DOHH2 (cell line): Measurements from ENCODE around the gene TAL1.

Experiments used
- EZH2phosphoT487 ChIP-seq: fragments of 200-600 bp; sonication (generic); IDR thresholded peaks from 2 replicates; pipeline ENCODE4 v1.6.1; 2017; ENCODE audit warnings: borderline replicate concordance, mild to moderate bottlenecking, antibody characterized with exemption, low read length, moderate library complexity, mixed read lengths
- TF ChIP-seq, protein P1 (sequence below): fragments of 200-600 bp; sonication (generic); IDR thresholded peaks from one replicate; pipeline ENCODE4 v1.5.1; 2014; ENCODE audit warnings: antibody characterized with exemption, mild to moderate bottlenecking, low read depth, low read length; ENCODE audit not compliant: poor library complexity, severe bottlenecking

DNA sequence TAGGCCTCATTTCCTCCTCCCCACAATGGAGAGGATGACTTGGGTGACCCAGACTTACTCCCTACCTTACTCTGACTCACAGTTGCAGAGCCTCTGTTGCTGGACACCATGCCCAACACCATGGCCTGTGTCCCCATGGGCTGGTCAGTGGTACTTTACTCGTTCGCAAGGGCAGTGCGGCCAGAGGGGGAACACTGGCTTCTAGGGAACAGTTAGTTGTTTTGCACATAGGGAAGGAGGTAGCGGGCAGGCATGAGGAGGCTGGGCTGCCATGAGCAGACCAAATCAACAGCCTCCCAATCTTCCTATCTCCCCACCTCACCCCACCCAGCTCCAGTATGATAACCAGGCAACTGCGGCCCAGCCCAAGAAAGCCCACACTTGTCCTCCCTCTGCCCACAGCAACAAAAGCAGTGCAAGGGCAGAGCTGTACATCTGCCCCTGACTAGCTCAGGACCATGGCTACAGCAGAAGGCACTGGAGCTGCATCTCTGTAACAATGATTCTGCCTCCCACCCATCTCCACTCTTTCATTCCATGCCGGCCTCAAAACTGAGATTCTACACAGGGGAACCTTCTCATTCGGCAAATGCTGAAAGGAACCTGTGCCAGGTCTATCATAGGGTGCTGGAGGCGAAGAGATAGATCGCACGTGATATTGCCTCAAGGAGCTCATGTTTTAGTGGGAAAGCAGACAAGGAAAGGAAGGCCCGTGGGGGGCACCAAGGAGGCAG is 18.6 kb downstream of the TAL1 start:
- TF ChIP-seq, protein P1, sequence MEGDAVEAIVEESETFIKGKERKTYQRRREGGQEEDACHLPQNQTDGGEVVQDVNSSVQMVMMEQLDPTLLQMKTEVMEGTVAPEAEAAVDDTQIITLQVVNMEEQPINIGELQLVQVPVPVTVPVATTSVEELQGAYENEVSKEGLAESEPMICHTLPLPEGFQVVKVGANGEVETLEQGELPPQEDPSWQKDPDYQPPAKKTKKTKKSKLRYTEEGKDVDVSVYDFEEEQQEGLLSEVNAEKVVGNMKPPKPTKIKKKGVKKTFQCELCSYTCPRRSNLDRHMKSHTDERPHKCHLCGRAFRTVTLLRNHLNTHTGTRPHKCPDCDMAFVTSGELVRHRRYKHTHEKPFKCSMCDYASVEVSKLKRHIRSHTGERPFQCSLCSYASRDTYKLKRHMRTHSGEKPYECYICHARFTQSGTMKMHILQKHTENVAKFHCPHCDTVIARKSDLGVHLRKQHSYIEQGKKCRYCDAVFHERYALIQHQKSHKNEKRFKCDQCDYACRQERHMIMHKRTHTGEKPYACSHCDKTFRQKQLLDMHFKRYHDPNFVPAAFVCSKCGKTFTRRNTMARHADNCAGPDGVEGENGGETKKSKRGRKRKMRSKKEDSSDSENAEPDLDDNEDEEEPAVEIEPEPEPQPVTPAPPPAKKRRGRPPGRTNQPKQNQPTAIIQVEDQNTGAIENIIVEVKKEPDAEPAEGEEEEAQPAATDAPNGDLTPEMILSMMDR = no peak
- TF ChIP-seq EZH2phosphoT487 = no peak
